Sigmoid colon (tissue), 7 donors: ENCODE measurements around the gene PRRG4. TPM values are rescaled to one million over a fixed set of nuclear protein-coding genes. Genes with fewer than 3 reads are reported as not detected.

Experiments used
- DNase-seq: peaks from one replicate; pipeline ENCODE4 v3.0.0-alpha.2; 2019
- H3K27ac ChIP-seq, 4 donors: fragments of 200-600 bp; sonication (generic); one replicate each; pipeline ENCODE4 v1.5.1; 2016 to 2019; ENCODE audit warnings: mild to moderate bottlenecking in 1 of 4
- H3K27me3 ChIP-seq, 3 donors: fragments of 200-600 bp; sonication (generic); one replicate each; pipeline ENCODE4 v1.5.1; 2019; ENCODE audit warnings: mild to moderate bottlenecking in 1 of 3
- H3K36me3 ChIP-seq, 4 donors: fragments of 200-600 bp; sonication (generic); one replicate each; pipeline ENCODE4 v1.5.1; 2016 to 2019
- H3K4me1 ChIP-seq, 4 donors: fragments of 200-600 bp; sonication (generic); one replicate each; pipeline ENCODE4 v1.5.1; 2017 to 2019
- H3K4me3 ChIP-seq, 4 donors: fragments of 200-600 bp; sonication (generic); one replicate each; pipeline ENCODE4 v1.5.1; 2017 to 2019; ENCODE audit warnings: mild to moderate bottlenecking in 2 of 4, moderate library complexity in 1 of 4
- H3K9me3 ChIP-seq, 4 donors: fragments of 200-600 bp in 3 of 4; sonication (generic) in 3 of 4; one replicate each; pipeline versions ENCODE4 v1.5.1 to v1.6.1; 2013 to 2019
- CTCF ChIP-seq, 4 experiments: fragments of 450-650 bp in 3 of 4; fragments of 200-600 bp in 1 of 4; IDR thresholded peaks; one replicate each; pipeline ENCODE4 v1.5.1; 2016 to 2019; ENCODE audit warnings: antibody characterized with exemption in 4 of 4, mild to moderate bottlenecking in 3 of 4, moderate library complexity in 2 of 4
- EP300 ChIP-seq, 4 donors: sonication (generic); formaldehyde crosslinking; IDR thresholded peaks; one replicate each; pipeline ENCODE4 v1.6.1; 2017; ENCODE audit warnings: antibody characterized with exemption in 4 of 4
- POLR2A ChIP-seq, 2 donors: fragments of 450-650 bp; IDR thresholded peaks; one replicate each; pipeline ENCODE4 v1.6.1; 2016; ENCODE audit warnings: antibody characterized with exemption in 2 of 2, mild to moderate bottlenecking in 2 of 2, moderate library complexity in 2 of 2
- POLR2AphosphoS5 ChIP-seq, 4 donors: sonication (generic); formaldehyde crosslinking; IDR thresholded peaks; one replicate each; pipeline ENCODE4 v1.6.1; 2017; ENCODE audit warnings: antibody characterized with exemption in 4 of 4
- WGBS, 2 donors: extraction: QIAGEN DNeasy Blood & Tissue Kit; methylation state at CpG; one replicate each; pipeline ENCODE4 v1.1.7; 2013; 5-methylcytosine and 5-hydroxymethylcytosine counted together
- intact Hi-C: fragments of 100-400 bp; cut with DNase I; formaldehyde crosslinking; loops from one replicate; pipeline ENCODE4 v1.15.1; 2023
- polyA plus RNA-seq, 3 donors: library from polyadenylated mRNA; stranded (reverse); fragments of 200-250 nt; gene quantifications; one replicate each; pipeline ENCODE4 v1.2.3, GENCODE V29; 2013
- total RNA-seq, 4 donors: library from RNA; depleted of rRNA; stranded (reverse); fragments of >200 nt; gene quantifications; one replicate each; pipeline ENCODE4 v1.1.0, GENCODE V29; 2016
- donor health status: healthy with polysubstance abuse.
- donor health status: Bipolar disorder and iron deficiency.
- donor health status: healthy.

Gene PRRG4
- total and polyA plus RNA-seq, 7 donors, result 1.6 to 6.2 (median 2.1) TPM

GRCh38 chr11:32847511-32847910, 17.8 kb downstream of the PRRG4 start:
- Histone ChIP-seq H3K27ac (no peak overlapping the region), H3K4me3 (no peak overlapping the region), H3K4me1 (no peaks in the 10 kb centered on the region), H3K27me3 (no peaks in the 10 kb centered on the region), H3K9me3 (no peaks in the 10 kb centered on the region), H3K36me3 (no peaks in the 10 kb centered on the region)
- intact Hi-C loops, result no loop called here
- 77 to 91% methylated on average over 2 of the region's 2 CpGs for WGBS, 2 donors
- no peak for TF ChIP-seq POLR2AphosphoS5 (IDR thresholded peaks at IDR 0.05)
- no peak for TF ChIP-seq EP300 (IDR thresholded peaks at IDR 0.05)
- TF ChIP-seq CTCF (IDR thresholded peaks at IDR 0.05), result no peak
- TF ChIP-seq POLR2A (IDR thresholded peaks at IDR 0.05), result no peak
- DNase-seq, result no peak

GRCh38 chr11:32849761-32850160, 20.0 kb downstream of the PRRG4 start:
- no peak for TF ChIP-seq POLR2A (IDR thresholded peaks at IDR 0.05)
- TF ChIP-seq EP300 (IDR thresholded peaks at IDR 0.05), result no peak
- no peak for TF ChIP-seq CTCF (IDR thresholded peaks at IDR 0.05)
- no peak for TF ChIP-seq POLR2AphosphoS5 (IDR thresholded peaks at IDR 0.05)
- no peaks in the 10 kb centered on the region for H3K4me1 ChIP-seq
- no peak for DNase-seq
- H3K4me3 ChIP-seq, result no peak overlapping the region
- no peaks in the 10 kb centered on the region for H3K36me3 ChIP-seq
- H3K27ac ChIP-seq, result no peak overlapping the region
- H3K9me3 ChIP-seq, result no peaks in the 10 kb centered on the region
- H3K27me3 ChIP-seq, result no peaks in the 10 kb centered on the region
- WGBS, 2 donors, result 77 to 89% methylated on average over 1 of the region's 1 CpG
- intact Hi-C loops, result no loop called here

GRCh38 chr11:32851251-32851650, 21.5 kb downstream of the PRRG4 start:
- no peak for TF ChIP-seq EP300 (IDR thresholded peaks at IDR 0.05)
- no peak for TF ChIP-seq CTCF (IDR thresholded peaks at IDR 0.05)
- no peak for TF ChIP-seq POLR2AphosphoS5 (IDR thresholded peaks at IDR 0.05)
- no peak for TF ChIP-seq POLR2A (IDR thresholded peaks at IDR 0.05)
- H3K36me3 ChIP-seq, result no peaks in the 10 kb centered on the region
- no peak overlapping the region for H3K27ac ChIP-seq
- WGBS, 2 donors, result 86 to 88% methylated on average over 1 of the region's 1 CpG
- H3K27me3 ChIP-seq, result no peaks in the 10 kb centered on the region
- H3K9me3 ChIP-seq, result no peaks in the 10 kb centered on the region
- H3K4me3 ChIP-seq, result no peak overlapping the region
- no peaks in the 10 kb centered on the region for H3K4me1 ChIP-seq
- intact Hi-C loops, result no loop called here
- DNase-seq, result no peak

GRCh38 chr11:32852207-32852606, 22.5 kb downstream of the PRRG4 start:
- H3K27me3 ChIP-seq, result no peaks in the 10 kb centered on the region
- no peak for DNase-seq
- no peaks in the 10 kb centered on the region for H3K36me3 ChIP-seq
- no peaks in the 10 kb centered on the region for H3K9me3 ChIP-seq
- no peak overlapping the region for H3K27ac ChIP-seq
- H3K4me3 ChIP-seq, result no peak overlapping the region
- no peaks in the 10 kb centered on the region for H3K4me1 ChIP-seq
- WGBS, 2 donors, result 15 to 58% methylated on average over 4 of the region's 4 CpGs
- TF ChIP-seq POLR2AphosphoS5 (IDR thresholded peaks at IDR 0.05), result no peak
- no peak for TF ChIP-seq EP300 (IDR thresholded peaks at IDR 0.05)
- TF ChIP-seq POLR2A (IDR thresholded peaks at IDR 0.05), result no peak
- TF ChIP-seq CTCF (IDR thresholded peaks at IDR 0.05), result no peak
- intact Hi-C loops, result no loop called here

- Histone ChIP-seq H3K4me1 (no peaks in the 10 kb centered on the region), H3K36me3 (no peaks in the 10 kb centered on the region), H3K27me3 (no peaks in the 10 kb centered on the region), H3K4me3 (no peak overlapping the region), H3K9me3 (no peaks in the 10 kb centered on the region), H3K27ac (no peak overlapping the region)
- WGBS, 2 donors, result 46 to 62% methylated on average over 2 of the region's 2 CpGs
- no peak for TF ChIP-seq EP300 (IDR thresholded peaks at IDR 0.05)
- TF ChIP-seq CTCF (IDR thresholded peaks at IDR 0.05), result no peak
- no peak for TF ChIP-seq POLR2A (IDR thresholded peaks at IDR 0.05)
- no peak for TF ChIP-seq POLR2AphosphoS5 (IDR thresholded peaks at IDR 0.05)
- no peak for DNase-seq
- intact Hi-C loops, result no loop called here
Observed at GRCh38 chr11:32855601-32856000, 25.9 kb downstream of the PRRG4 start.
